Ectodermal cell (in vitro differentiated cells): Measurements from ENCODE around the gene ADCY2.

ENCODE experiments used
- H3K27ac ChIP-seq: 2 replicates; pipeline ENCODE4 v1.7.0; 2013; ENCODE audit warnings: mild to moderate bottlenecking, low read depth, low read length; ENCODE audit not compliant: insufficient read depth, poor library complexity, severe bottlenecking
- H3K27me3 ChIP-seq: 2 replicates; pipeline ENCODE4 v1.7.0; 2013; ENCODE audit warnings: mild to moderate bottlenecking, low read length; ENCODE audit not compliant: insufficient read depth, control insufficient read depth, poor library complexity, severe bottlenecking
- H3K36me3 ChIP-seq: one replicate; pipeline ENCODE4 v1.7.0; 2013; ENCODE audit warnings: low read length; ENCODE audit not compliant: control insufficient read depth, insufficient read depth
- H3K4me1 ChIP-seq: one replicate; pipeline ENCODE4 v1.7.0; 2013; ENCODE audit warnings: low read length; ENCODE audit not compliant: control insufficient read depth, insufficient read depth
- H3K4me3 ChIP-seq: 2 replicates; pipeline ENCODE4 v1.7.0; 2013; ENCODE audit warnings: low read depth, low read length, control low read depth; ENCODE audit not compliant: insufficient read depth
- H3K9me3 ChIP-seq: 2 replicates; pipeline ENCODE4 v1.7.0; 2013; ENCODE audit warnings: mild to moderate bottlenecking, low read length, moderate library complexity; ENCODE audit not compliant: control insufficient read depth
- WGBS, 2 experiments: methylation state at CpG; one replicate each; pipeline ENCODE4 v1.1.7; 2013; ENCODE audit warnings: missing lambda C conversion rate in 2 of 2; 5-methylcytosine and 5-hydroxymethylcytosine counted together

Gene ADCY2

DNA sequence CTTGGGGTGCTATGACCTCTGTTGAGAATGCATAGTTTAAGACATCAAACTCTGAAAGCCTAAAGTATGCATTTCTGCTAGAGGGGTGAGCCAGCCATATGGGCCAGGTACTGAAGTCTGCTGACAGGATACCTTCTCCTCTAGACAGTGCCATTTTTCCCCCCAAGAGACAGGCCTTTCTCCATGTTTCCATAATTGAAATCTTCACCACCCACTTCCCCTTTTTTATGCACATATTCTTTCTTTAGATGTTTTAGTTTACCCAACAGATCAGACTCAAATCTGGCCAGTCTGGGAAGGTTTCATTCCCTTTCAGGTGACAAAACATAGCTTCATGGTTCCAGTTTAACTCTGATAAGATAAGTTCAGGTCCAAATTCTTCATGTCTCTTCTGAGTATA is 212.8 kb downstream of the ADCY2 start:
- no peak overlapping the region for H3K27ac ChIP-seq
- no peaks in the 10 kb centered on the region for H3K4me1 ChIP-seq
- no peaks in the 10 kb centered on the region for H3K9me3 ChIP-seq
- no peaks in the 10 kb centered on the region for H3K27me3 ChIP-seq
- H3K36me3 ChIP-seq, result no peaks in the 10 kb centered on the region
- no peak overlapping the region for H3K4me3 ChIP-seq

DNA sequence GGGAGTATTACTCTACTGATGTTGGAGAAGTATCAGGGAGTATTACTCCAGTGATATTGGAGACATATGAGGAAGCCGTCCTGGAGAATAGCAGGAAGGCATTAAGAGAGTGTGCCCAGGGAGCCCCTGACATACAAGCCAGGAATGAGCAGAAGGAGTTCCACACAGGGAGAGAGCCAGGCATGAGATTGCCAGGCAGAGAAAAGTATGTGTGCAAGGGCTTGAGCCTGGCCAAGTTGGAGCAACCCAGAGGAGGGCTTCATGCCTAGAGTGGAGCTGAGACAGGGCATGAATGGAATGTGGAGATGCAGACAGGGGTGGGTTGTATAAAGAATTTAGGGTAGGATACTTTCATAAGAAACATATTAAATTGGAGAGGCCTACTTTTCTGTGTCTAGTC is 213.8 kb downstream of the ADCY2 start:
- Histone ChIP-seq H3K4me1 (no peaks in the 10 kb centered on the region), H3K27ac (no peak overlapping the region), H3K36me3 (no peaks in the 10 kb centered on the region), H3K27me3 (no peaks in the 10 kb centered on the region), H3K9me3 (no peaks in the 10 kb centered on the region), H3K4me3 (no peak overlapping the region)
- WGBS, 2 experiments, result 53 to 55% methylated on average over 1 of the region's 1 CpG

DNA sequence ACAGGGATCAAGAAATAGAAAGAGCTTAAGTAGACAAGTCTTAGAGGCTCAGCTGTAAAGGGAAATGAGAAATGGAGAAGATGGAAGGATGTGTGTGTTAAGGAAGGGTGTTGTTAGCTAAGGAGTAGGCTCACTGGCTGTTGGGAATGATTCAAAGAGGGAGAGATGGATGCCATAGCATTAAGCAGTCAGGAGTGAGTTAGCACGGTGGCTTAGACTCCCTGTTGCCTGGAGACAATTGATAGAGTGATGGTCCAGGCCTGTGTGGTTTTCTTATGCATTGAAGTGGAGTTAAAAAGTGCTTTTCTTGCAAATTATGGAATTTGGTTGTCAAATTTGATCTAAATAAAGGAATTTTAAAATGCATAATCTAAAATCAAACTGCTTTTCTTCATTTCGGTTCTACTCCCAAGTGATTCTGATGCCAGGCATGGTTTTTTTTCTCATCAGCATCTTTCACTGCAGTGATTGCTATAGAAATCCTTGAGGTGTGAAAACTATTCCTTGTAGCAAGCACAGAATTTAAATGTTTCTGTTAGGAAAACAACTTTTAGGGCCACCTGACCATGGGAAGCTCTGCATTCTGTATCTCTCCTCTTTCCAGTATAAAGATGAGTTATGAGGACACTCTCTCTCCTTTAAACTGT is 214.7 kb downstream of the ADCY2 start:
- no peak overlapping the region for H3K4me3 ChIP-seq
- 87 to 91% methylated on average over 2 of the region's 2 CpGs for WGBS, 2 experiments

DNA sequence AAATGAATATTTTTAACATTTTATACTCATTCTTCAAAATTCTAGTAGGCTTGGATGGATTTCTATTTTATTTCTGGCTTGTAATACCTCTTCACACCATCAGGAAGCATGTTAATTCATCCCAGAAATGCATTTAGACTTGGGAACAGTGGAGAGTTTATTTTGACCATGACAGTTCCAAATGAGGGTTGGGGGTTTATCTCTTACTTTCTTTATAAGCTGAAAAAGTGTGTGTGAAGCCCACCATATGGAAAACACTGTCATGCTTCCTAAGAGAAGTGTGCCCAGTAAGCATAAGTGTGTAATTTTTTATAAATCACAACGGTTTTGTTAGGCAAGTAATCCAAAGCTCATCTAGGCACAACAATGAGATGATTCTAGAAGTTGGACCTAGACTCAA is 215.6 kb downstream of the ADCY2 start:
- no peaks in the 10 kb centered on the region for H3K9me3 ChIP-seq
- no peaks in the 10 kb centered on the region for H3K4me1 ChIP-seq
- no peaks in the 10 kb centered on the region for H3K36me3 ChIP-seq
- no peak overlapping the region for H3K27ac ChIP-seq
- no peak overlapping the region for H3K4me3 ChIP-seq
- WGBS, 2 experiments, result 96 to 100% methylated on average over 1 of the region's 1 CpG
- no peaks in the 10 kb centered on the region for H3K27me3 ChIP-seq

More for the DNA sequence above, 214.7 kb downstream of the ADCY2 start:
- Histone ChIP-seq H3K4me1 (no peaks in the 10 kb centered on the region), H3K36me3 (no peaks in the 10 kb centered on the region), H3K27me3 (no peaks in the 10 kb centered on the region), H3K9me3 (no peaks in the 10 kb centered on the region), H3K27ac (no peak overlapping the region)

DNA sequence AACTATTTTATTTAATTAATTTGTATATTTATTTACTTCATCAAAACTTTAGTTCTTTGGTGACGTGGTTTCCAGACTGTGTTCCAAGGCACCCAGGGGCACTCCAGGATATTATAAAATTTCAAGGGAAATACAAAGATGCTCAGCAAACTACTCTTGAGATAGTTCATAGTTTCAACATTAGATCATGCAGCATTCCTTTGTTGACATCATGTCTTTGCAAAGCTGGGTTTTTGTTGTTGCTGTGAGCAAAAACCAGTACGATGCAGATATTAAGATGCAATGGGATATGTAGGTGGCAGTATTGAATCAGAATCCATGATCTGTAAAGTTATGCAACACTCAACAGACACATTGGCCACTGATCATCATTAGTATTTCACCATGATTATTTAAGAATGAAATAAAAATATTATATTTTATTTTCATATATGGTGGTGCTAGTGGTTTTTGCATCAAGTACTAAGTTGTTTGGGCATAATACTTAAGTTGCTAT is 219.7 kb downstream of the ADCY2 start:
- Histone ChIP-seq H3K4me1 (no peaks in the 10 kb centered on the region), H3K27me3 (no peaks in the 10 kb centered on the region), H3K36me3 (no peaks in the 10 kb centered on the region), H3K27ac (no peak overlapping the region), H3K4me3 (no peak overlapping the region), H3K9me3 (no peaks in the 10 kb centered on the region)
- WGBS, 2 experiments, result 93 to 94% methylated on average over 2 of the region's 2 CpGs

DNA sequence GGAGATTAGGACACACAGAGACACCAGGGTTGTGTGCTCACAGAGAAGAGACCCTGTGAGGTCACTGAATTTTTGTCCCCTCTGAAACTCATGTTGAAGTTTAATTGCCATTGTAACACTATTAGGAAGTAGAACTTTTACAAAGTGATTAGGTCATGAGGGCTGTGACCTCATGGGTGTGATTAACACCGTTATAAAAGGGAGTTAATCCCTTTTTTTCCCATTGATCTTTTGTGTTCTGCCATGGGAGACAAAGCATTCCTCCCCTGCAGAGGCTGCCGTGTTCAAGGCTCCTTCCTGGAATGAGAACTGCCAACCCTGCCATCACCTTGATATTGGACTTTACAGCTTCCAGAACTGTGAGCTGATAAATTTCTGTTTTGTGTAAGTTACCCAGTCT is 221.0 kb downstream of the ADCY2 start:
- Histone ChIP-seq H3K4me1 (no peaks in the 10 kb centered on the region), H3K4me3 (no peak overlapping the region), H3K27me3 (no peaks in the 10 kb centered on the region), H3K9me3 (no peaks in the 10 kb centered on the region), H3K27ac (no peak overlapping the region), H3K36me3 (no peaks in the 10 kb centered on the region)
- 56 to 60% methylated on average over 2 of the region's 2 CpGs for WGBS, 2 experiments

DNA sequence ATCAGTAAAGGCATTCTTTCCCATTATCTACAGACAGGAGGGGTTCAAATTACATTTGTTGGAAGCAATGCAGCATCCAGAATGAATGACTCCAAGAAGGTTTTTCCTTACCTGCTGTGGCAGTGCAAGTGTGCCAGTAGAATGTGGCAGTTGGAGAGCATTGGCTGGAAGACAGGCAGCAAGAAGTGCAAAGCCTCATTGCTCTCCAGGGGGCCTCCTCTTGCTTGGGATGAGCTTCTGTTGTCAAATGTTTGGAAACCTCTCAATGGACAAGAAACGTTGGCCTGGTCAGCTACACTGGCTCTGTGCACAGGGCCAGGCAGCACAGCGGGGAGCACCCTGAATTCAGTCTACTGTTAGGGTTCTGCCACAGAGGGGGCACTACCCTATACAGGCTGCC is 226.6 kb downstream of the ADCY2 start:
- WGBS, 2 experiments, result 83% methylated on average over 2 of the region's 2 CpGs
- Histone ChIP-seq H3K9me3 (no peaks in the 10 kb centered on the region), H3K4me1 (peaks cover 3% of the 10 kb centered on the region), H3K27ac (no peak overlapping the region), H3K4me3 (no peak overlapping the region), H3K36me3 (no peaks in the 10 kb centered on the region), H3K27me3 (no peaks in the 10 kb centered on the region)

DNA sequence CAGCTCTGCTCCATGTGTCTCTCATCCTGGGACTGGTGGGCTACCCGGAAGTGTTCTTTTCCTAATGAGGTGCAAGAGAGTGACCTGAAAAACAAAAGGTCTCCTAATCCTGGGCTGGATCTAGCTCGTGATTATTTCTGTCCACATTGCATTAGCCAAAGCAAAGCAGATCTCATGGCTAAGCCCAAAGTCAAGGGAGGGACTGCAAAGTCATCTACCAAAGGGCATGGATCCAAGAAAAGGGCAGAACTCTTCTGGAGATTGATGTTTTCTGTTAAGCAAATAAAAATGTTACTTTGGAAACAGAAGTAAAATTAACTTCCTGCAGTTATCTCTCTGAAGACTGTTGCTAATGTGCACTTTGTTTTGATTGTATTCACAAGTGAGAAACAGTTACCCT is 229.8 kb downstream of the ADCY2 start:
- WGBS, 2 experiments, result 91 to 93% methylated on average over 2 of the region's 2 CpGs
- no peaks in the 10 kb centered on the region for H3K36me3 ChIP-seq
- H3K27ac ChIP-seq, result no peak overlapping the region

DNA sequence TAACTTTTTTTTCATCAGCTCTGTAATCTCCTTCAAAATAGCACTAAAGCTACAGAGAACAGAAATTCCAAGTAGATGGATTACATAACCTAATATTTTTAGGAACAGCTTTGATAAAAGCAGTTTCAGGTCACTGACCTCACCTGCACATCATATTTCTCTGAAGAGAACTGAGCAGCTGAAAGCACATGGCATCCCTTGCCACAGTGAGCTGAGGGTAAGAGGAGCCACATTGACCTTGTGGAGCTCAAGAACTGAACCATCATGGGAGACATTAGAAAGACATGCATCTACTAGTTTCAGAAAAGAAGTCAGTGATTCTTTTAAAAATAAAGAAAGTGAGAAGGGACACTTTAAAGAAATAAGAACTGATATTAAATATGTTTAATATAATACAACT is 232.3 kb downstream of the ADCY2 start:
- no peaks in the 10 kb centered on the region for H3K36me3 ChIP-seq
- no peaks in the 10 kb centered on the region for H3K27me3 ChIP-seq
- H3K27ac ChIP-seq, result no peak overlapping the region
- H3K4me1 ChIP-seq, result no peaks in the 10 kb centered on the region
- no peaks in the 10 kb centered on the region for H3K9me3 ChIP-seq
- no peak overlapping the region for H3K4me3 ChIP-seq

More for the DNA sequence above, 229.8 kb downstream of the ADCY2 start:
- Histone ChIP-seq H3K9me3 (no peaks in the 10 kb centered on the region), H3K4me1 (peaks cover 3% of the 10 kb centered on the region), H3K27me3 (no peaks in the 10 kb centered on the region), H3K4me3 (no peak overlapping the region)

DNA sequence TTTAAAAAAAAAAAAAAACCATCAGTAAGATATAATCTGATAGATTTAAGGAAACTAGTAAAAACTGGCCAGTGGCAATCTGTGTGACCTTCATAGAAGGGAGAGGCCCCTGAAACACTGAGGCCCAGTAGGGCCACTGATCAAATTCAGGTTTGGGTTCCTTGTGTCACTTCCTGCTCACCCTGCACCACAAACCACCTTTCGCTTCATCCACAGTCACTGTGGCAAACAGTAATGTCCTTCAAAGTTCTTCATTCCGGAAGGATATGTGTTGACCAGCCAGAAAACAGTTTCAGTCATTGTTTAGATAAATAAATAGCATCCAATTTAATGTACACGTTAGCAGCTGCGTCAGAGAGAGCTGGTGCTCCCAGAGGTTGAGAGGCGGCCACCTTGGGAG is 232.9 kb downstream of the ADCY2 start:
- no peaks in the 10 kb centered on the region for H3K4me1 ChIP-seq
- no peak overlapping the region for H3K4me3 ChIP-seq
- no peaks in the 10 kb centered on the region for H3K27me3 ChIP-seq
- no peak overlapping the region for H3K27ac ChIP-seq
- WGBS, 2 experiments, result 79 to 92% methylated on average over 5 of the region's 5 CpGs
- H3K9me3 ChIP-seq, result no peaks in the 10 kb centered on the region
- H3K36me3 ChIP-seq, result no peaks in the 10 kb centered on the region

DNA sequence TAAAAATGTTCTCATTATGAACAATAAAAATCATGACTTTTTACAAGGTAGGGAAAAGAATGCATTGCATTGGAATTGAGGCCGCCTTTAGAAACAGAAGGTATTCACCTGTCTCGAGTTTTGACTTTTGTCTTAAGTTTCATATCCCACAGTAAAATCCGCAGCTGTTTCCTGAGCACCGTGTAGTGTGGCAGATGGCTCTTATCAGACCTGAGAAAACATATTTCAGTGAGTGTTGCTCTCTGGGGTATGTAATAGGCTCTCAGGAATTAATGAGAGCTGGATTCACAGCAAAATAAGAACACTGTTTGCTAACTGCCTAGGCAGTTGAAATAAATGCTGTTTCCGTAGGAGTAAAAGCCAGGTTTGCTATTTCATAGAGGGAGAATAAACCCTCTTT is 233.6 kb downstream of the ADCY2 start:
- Histone ChIP-seq H3K4me3 (no peak overlapping the region), H3K4me1 (no peaks in the 10 kb centered on the region), H3K27me3 (no peaks in the 10 kb centered on the region), H3K36me3 (no peaks in the 10 kb centered on the region), H3K27ac (no peak overlapping the region), H3K9me3 (no peaks in the 10 kb centered on the region)
- 91 to 96% methylated on average over 4 to 5 of the region's 5 CpGs for WGBS, 2 experiments
